WTC11 (cell line): Measurements from ENCODE around the gene MRPL32. TPM values are rescaled to one million over a fixed set of nuclear protein-coding genes. Genes with fewer than 3 reads are reported as not detected.

Source experiments
- ATAC-seq: fragments of 200-7000 bp; cut with Tn5 transposase; 2 replicates; pipeline ENCODE4 v1.10.0; 2021; ENCODE audit warnings: mild to moderate bottlenecking, moderate library complexity
- CTCF ChIA-PET: fragments of 300-600 bp; sonication (Branson Sonifier 250); formaldehyde crosslinking; loops from one replicate; lab custom pipeline; 2021; ENCODE audit warnings: antibody characterized with exemption; lab: Charles Lee
- POLR2A ChIA-PET: fragments of 350-600 bp; sonication (Branson Sonifier 250); formaldehyde crosslinking; loops from one replicate; lab custom pipeline; 2021; ENCODE audit warnings: antibody characterized with exemption; lab: Charles Lee
- DNase-seq: peaks from one replicate; pipeline ENCODE4 v3.0.0; 2021; ENCODE audit warnings: low spot score
- H3K27ac Mint-ChIP-seq: 2 replicates; pipeline ENCODE4 v1.8.0; 2021; ENCODE audit warnings: mixed read lengths
- H3K27me3 Mint-ChIP-seq: 2 replicates; pipeline ENCODE4 v1.8.0; 2021; ENCODE audit warnings: low read depth, mild to moderate bottlenecking, moderate library complexity, mixed read lengths
- H3K36me3 Mint-ChIP-seq: 2 replicates; pipeline ENCODE4 v1.8.0; 2021; ENCODE audit warnings: mixed read lengths
- H3K4me1 Mint-ChIP-seq: 2 replicates; pipeline ENCODE4 v1.8.0; 2022; ENCODE audit warnings: mixed read lengths
- H3K4me3 Mint-ChIP-seq: 2 replicates; pipeline ENCODE4 v1.8.0; 2021; ENCODE audit warnings: mild to moderate bottlenecking, moderate library complexity, mixed read lengths
- H3K9me3 Mint-ChIP-seq: 2 replicates; pipeline ENCODE4 v1.8.0; 2021; ENCODE audit warnings: mixed read lengths
- ATF1 ChIP-seq: sonication (generic); formaldehyde crosslinking; IDR thresholded peaks from 2 replicates; pipeline ENCODE4 v1.8.1; 2023; ENCODE audit warnings: mild to moderate bottlenecking, moderate library complexity, missing genetic modification reagents
- ATF6 ChIP-seq: sonication (generic); formaldehyde crosslinking; IDR thresholded peaks from 2 replicates; pipeline ENCODE4 v1.8.1; 2023; ENCODE audit warnings: mild to moderate bottlenecking, missing genetic modification reagents
- CDX4 ChIP-seq: fragments of 250-450 bp; sonication (Bioruptor Pico); IDR thresholded peaks from 2 replicates; pipeline ENCODE4 v1.9.0; 2021; ENCODE audit warnings: moderate library complexity, mild to moderate bottlenecking, inconsistent platforms, borderline replicate concordance
- CTCF ChIP-seq: fragments of 200-600 bp; IDR thresholded peaks from 2 replicates; pipeline ENCODE4 v1.8.0; 2022; ENCODE audit warnings: antibody characterized with exemption
- E2F1 ChIP-seq: sonication (generic); formaldehyde crosslinking; IDR thresholded peaks from 2 replicates; pipeline ENCODE4 v1.8.0; 2022; ENCODE audit warnings: mild to moderate bottlenecking, missing genetic modification reagents
- EMX1 ChIP-seq: fragments of 250-450 bp; sonication (Bioruptor Pico); IDR thresholded peaks from 2 replicates; pipeline ENCODE4 v1.8.0; 2021; ENCODE audit warnings: mild to moderate bottlenecking
- FOXP4 ChIP-seq: sonication (generic); formaldehyde crosslinking; IDR thresholded peaks from 2 replicates; pipeline ENCODE4 v1.8.0; 2022; ENCODE audit warnings: mild to moderate bottlenecking, missing genetic modification reagents
- HMGXB4 ChIP-seq: sonication (generic); formaldehyde crosslinking; IDR thresholded peaks from 2 replicates; pipeline ENCODE4 v1.8.1; 2023; ENCODE audit warnings: mild to moderate bottlenecking, moderate library complexity, missing genetic modification reagents
- JAZF1 ChIP-seq: fragments of 250-450 bp; sonication (Bioruptor Pico); IDR thresholded peaks from 2 replicates; pipeline ENCODE4 v1.9.0; 2021; ENCODE audit warnings: moderate library complexity, mild to moderate bottlenecking, inconsistent platforms
- MAX ChIP-seq: sonication (generic); formaldehyde crosslinking; IDR thresholded peaks from 2 replicates; pipeline ENCODE4 v1.8.0; 2022; ENCODE audit warnings: mild to moderate bottlenecking, missing genetic modification reagents
- OVOL2 ChIP-seq: fragments of 250-450 bp; sonication (Bioruptor Pico); IDR thresholded peaks from 2 replicates; pipeline ENCODE4 v1.9.0; 2021; ENCODE audit warnings: mild to moderate bottlenecking, borderline replicate concordance
- PREB ChIP-seq: sonication (generic); formaldehyde crosslinking; IDR thresholded peaks from 2 replicates; pipeline ENCODE4 v1.8.1; 2022; ENCODE audit warnings: mild to moderate bottlenecking, missing genetic modification reagents, moderate library complexity, borderline replicate concordance
- SMAD4 ChIP-seq: sonication (generic); formaldehyde crosslinking; IDR thresholded peaks from 2 replicates; pipeline ENCODE4 v1.8.0; 2022; ENCODE audit warnings: mild to moderate bottlenecking, missing genetic modification reagents
- ZNF281 ChIP-seq: sonication (generic); formaldehyde crosslinking; IDR thresholded peaks from 2 replicates; pipeline ENCODE4 v1.8.0; 2023; ENCODE audit warnings: mild to moderate bottlenecking, missing genetic modification reagents
- ZNF423 ChIP-seq: fragments of 250-450 bp; sonication (Bioruptor Pico); IDR thresholded peaks from 2 replicates; pipeline ENCODE4 v2.1.2; 2022; ENCODE audit warnings: mild to moderate bottlenecking, moderate library complexity
- ZNF512 ChIP-seq: sonication (generic); formaldehyde crosslinking; IDR thresholded peaks from 2 replicates; pipeline ENCODE4 v1.8.1; 2022; ENCODE audit warnings: missing genetic modification reagents, borderline replicate concordance
- ZNF532 ChIP-seq: fragments of 250-450 bp; sonication (Bioruptor Pico); IDR thresholded peaks from 2 replicates; pipeline ENCODE4 v1.9.0; 2021; ENCODE audit warnings: mild to moderate bottlenecking, borderline replicate concordance
- total RNA-seq: library from RNA; stranded (reverse); gene quantifications from 3 replicates; pipeline ENCODE4 v1.2.3, GENCODE V29; 2021

MRPL32 gene
- total RNA-seq, 1 experiment from 2014 or later: 84.4 TPM

GRCh38 chr7:42959549-42959948, 27.4 kb downstream of the MRPL32 start:
- peaks cover 6% of the 10 kb centered on the region for H3K4me1 Mint-ChIP-seq
- H3K27me3 Mint-ChIP-seq: no peaks in the 10 kb centered on the region
- peaks cover 48% of the 10 kb centered on the region for H3K9me3 Mint-ChIP-seq
- H3K36me3 Mint-ChIP-seq: peaks cover 34% of the 10 kb centered on the region
- DNase-seq (no peak), ATAC-seq (no peak)
- CTCF ChIA-PET: no interaction called here
- H3K4me3 Mint-ChIP-seq: no peak overlapping the region
- no peak overlapping the region for H3K27ac Mint-ChIP-seq
- POLR2A ChIA-PET: no interaction called here
- TF ChIP-seq ZNF281 (CRISPR knock-in tag): no peak
- TF ChIP-seq ZNF512 (CRISPR knock-in tag): no peak
- no peak for TF ChIP-seq ZNF423 (CRISPR knock-in tag)
- TF ChIP-seq PREB (CRISPR knock-in tag): no peak
- no peak for TF ChIP-seq EMX1 (CRISPR knock-in tag)
- no peak for TF ChIP-seq ZNF532 (CRISPR knock-in tag)
- TF ChIP-seq E2F1 (CRISPR knock-in tag): no peak
- no peak for TF ChIP-seq FOXP4 (CRISPR knock-in tag)
- TF ChIP-seq JAZF1: no peak
- TF ChIP-seq CDX4: no peak
- no peak for TF ChIP-seq MAX (CRISPR knock-in tag)
- TF ChIP-seq HMGXB4 (CRISPR knock-in tag): no peak
- no peak for TF ChIP-seq CTCF
- no peak for TF ChIP-seq OVOL2 (CRISPR knock-in tag)
- TF ChIP-seq SMAD4 (CRISPR knock-in tag): no peak
- no peak for TF ChIP-seq ATF6 (CRISPR knock-in tag)
- TF ChIP-seq ATF1 (CRISPR knock-in tag): no peak
